Skeletal muscle tissue (tissue), 4 donors: ENCODE measurements around the gene PRLR. TPM values are rescaled to one million over a fixed set of nuclear protein-coding genes. Genes with fewer than 3 reads are reported as not detected.

Source experiments
- H3K27ac ChIP-seq: one replicate; pipeline ENCODE4 v1.7.0; 2013; ENCODE audit warnings: mild to moderate bottlenecking, low read depth, low read length, inconsistent platforms
- H3K27me3 ChIP-seq, 3 donors: one replicate each; pipeline ENCODE4 v1.7.0; 2013; ENCODE audit warnings: low read length in 3 of 3; ENCODE audit not compliant: control insufficient read depth in 3 of 3, insufficient read depth in 3 of 3
- H3K36me3 ChIP-seq, 3 donors: one replicate each; pipeline ENCODE4 v1.7.0; 2013; ENCODE audit warnings: low read length in 3 of 3; ENCODE audit not compliant: control insufficient read depth in 3 of 3, insufficient read depth in 3 of 3
- H3K4me1 ChIP-seq, 3 donors: one replicate each; pipeline ENCODE4 v1.7.0; 2013; ENCODE audit warnings: low read length in 3 of 3, mild to moderate bottlenecking in 3 of 3; ENCODE audit not compliant: control insufficient read depth in 3 of 3, insufficient read depth in 3 of 3
- H3K4me3 ChIP-seq, 3 donors: one replicate each; pipeline ENCODE4 v1.7.0; 2013; ENCODE audit warnings: low read length in 3 of 3
- H3K9ac ChIP-seq, 3 donors: one replicate each; pipeline ENCODE4 v1.7.0; 2013; ENCODE audit warnings: low read length in 3 of 3, mild to moderate bottlenecking in 3 of 3, moderate library complexity in 2 of 3, low read depth in 1 of 3
- H3K9me3 ChIP-seq, 3 donors: one replicate each; pipeline ENCODE4 v1.7.0; 2013; ENCODE audit warnings: low read length in 3 of 3; ENCODE audit not compliant: control insufficient read depth in 3 of 3
- total RNA-seq: library from RNA; depleted of rRNA; stranded (reverse); fragments of >200 nt; gene quantifications from one replicate; pipeline ENCODE4 v1.2.3, GENCODE V29; 2014
- donor health status: Osteomylitis.

PRLR gene
- total RNA-seq, 1 donor from 2014 or later: 0.52 TPM

DNA sequence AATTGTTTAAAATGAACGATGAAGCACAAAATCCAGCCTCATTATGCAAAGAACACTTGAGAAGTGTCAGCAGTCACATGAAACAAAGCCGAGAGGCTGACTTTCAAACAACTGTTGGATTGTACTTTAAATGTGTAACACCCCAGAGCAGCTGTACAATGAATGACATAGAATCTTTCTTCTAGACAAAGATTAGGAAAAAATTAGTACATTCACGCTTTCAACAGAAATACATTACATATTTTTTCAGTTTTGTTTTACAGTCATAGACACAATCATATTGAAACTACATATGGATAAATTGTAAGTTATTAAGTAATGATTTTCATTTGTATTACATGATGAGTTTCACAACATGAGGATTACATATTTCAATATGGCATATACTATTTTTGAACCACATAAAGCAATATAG is 171.9 kb downstream of the PRLR start:
- H3K36me3 ChIP-seq: no peaks in the 10 kb centered on the region
- no peaks in the 10 kb centered on the region for H3K9me3 ChIP-seq
- H3K4me3 ChIP-seq: no peak overlapping the region
- H3K4me1 ChIP-seq: no peaks in the 10 kb centered on the region
- no peak overlapping the region for H3K9ac ChIP-seq
- no peaks in the 10 kb centered on the region for H3K27me3 ChIP-seq
- H3K27ac ChIP-seq: no peak overlapping the region

DNA sequence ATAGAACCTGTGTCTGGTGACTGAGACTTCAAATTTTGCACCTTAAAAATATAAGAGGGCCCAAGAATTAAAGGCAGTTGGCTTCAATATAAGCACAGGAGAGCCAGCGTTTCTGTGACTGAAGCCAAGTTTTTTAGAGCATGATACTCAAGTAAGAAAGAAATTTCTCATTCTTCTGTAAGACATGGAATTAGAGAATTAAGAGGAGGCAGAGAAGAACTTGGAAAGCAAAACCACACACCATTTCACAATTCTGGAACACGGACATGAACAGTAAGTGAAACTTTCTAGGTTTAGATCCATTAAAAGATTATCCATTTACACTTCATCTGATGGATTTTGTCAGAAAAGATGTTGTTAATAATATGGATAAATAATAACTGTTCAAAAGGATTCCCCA is 173.6 kb downstream of the PRLR start:
- no peak overlapping the region for H3K4me3 ChIP-seq
- H3K9ac ChIP-seq: no peak overlapping the region
- H3K36me3 ChIP-seq: no peaks in the 10 kb centered on the region
- H3K9me3 ChIP-seq: no peaks in the 10 kb centered on the region
- H3K4me1 ChIP-seq: no peaks in the 10 kb centered on the region
- no peaks in the 10 kb centered on the region for H3K27me3 ChIP-seq
- no peak overlapping the region for H3K27ac ChIP-seq

- Histone ChIP-seq H3K36me3 (no peaks in the 10 kb centered on the region), H3K27me3 (no peaks in the 10 kb centered on the region), H3K9me3 (no peaks in the 10 kb centered on the region), H3K4me1 (no peaks in the 10 kb centered on the region), H3K4me3 (no peak overlapping the region), H3K9ac (no peak overlapping the region), H3K27ac (no peak overlapping the region)
Observed at GRCh38 chr5:35052838-35053237, 177.4 kb downstream of the PRLR start.

- H3K4me3 ChIP-seq: no peak overlapping the region
- no peaks in the 10 kb centered on the region for H3K36me3 ChIP-seq
- H3K27me3 ChIP-seq: no peaks in the 10 kb centered on the region
- H3K9me3 ChIP-seq: no peaks in the 10 kb centered on the region
- no peak overlapping the region for H3K9ac ChIP-seq
- no peak overlapping the region for H3K27ac ChIP-seq
- no peaks in the 10 kb centered on the region for H3K4me1 ChIP-seq
Observed at GRCh38 chr5:35050541-35051126, 179.7 kb downstream of the PRLR start.

GRCh38 chr5:35048910-35049309 is 181.4 kb downstream of the PRLR start:
- Histone ChIP-seq H3K9ac (no peak overlapping the region), H3K9me3 (no peaks in the 10 kb centered on the region), H3K4me1 (no peaks in the 10 kb centered on the region), H3K4me3 (no peak overlapping the region), H3K36me3 (no peaks in the 10 kb centered on the region), H3K27me3 (peaks cover 0 to 5% (median 0%) of the 10 kb centered on the region in 3 donors), H3K27ac (no peak overlapping the region)

DNA sequence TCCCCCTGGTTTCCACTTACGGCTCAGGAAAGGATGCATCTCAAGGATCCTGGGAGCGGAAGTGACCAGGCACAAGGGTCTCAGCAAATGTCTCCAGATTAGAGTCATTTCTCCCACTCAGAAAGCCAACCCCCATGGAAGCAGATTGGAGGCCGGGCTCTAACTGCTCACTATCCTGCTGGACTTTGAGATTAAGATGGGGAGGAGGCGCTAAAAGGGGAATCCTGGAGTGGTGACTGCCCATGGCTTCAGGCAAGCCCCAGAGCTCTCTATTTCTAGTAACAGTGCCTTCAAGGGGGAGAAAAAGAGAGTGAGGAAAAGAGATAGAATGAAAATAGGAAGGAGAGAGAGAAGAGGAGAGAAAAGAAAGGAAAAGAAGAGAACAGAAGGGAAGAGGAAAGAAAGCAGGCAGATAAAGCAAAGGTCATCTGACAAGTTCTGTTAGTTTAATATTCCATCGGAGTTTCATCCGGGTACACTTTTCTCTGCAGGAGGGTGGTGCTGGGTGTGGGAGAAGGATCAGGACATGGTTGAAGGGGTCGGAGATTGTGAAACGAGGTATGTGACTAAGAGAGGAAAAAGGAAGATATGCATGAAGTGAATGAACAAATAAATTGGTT is 182.4 kb downstream of the PRLR start, which contains the start of gene AGXT2:
Gene AGXT2 (minus strand): TSS at position 165 of the 620 bp plus-strand sequence. CDS start 57 bp downstream, at position 108.
- no peak within 1 kb of the TSS for H3K27ac ChIP-seq
- H3K9ac ChIP-seq: no peak within 1 kb of the TSS
- H3K4me1 ChIP-seq: no peaks in the 10 kb centered on the region
- no peak within 1 kb of the TSS for H3K4me3 ChIP-seq
- no peaks in the 10 kb centered on the region for H3K36me3 ChIP-seq
- H3K27me3 ChIP-seq: peaks cover 0 to 6% (median 0%) of the 10 kb centered on the region in 3 donors
- no peaks in the 10 kb centered on the region for H3K9me3 ChIP-seq

DNA sequence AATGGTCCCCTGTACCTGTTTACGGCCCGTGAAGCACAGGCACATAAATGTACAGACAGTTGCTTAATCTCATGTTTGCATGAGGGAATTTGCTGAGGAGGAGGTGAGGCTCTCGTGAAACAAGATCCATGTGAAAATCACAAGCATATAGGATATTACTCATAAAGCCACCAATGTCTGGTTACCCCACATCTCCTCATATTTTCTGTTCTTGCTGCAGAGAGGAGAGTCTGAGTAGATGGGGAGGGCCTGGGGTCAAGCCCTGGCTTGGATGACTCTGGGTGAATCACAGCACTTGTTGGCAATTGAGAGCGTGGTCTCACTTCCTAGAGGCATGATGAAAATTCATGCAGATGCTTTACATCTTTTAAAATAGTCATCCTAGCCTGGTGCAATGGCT is 183.5 kb downstream of the PRLR start:
- Histone ChIP-seq H3K9ac (no peak overlapping the region), H3K4me3 (no peak overlapping the region), H3K27ac (no peak overlapping the region), H3K36me3 (no peaks in the 10 kb centered on the region), H3K9me3 (no peaks in the 10 kb centered on the region), H3K4me1 (no peaks in the 10 kb centered on the region), H3K27me3 (peaks cover 0 to 7% (median 0%) of the 10 kb centered on the region in 3 donors)

GRCh38 chr5:35045280-35045679 is 185.0 kb downstream of the PRLR start:
- Histone ChIP-seq H3K27me3 (peaks cover 0 to 7% (median 3%) of the 10 kb centered on the region in 3 donors), H3K4me1 (no peaks in the 10 kb centered on the region), H3K4me3 (no peak overlapping the region), H3K9me3 (no peaks in the 10 kb centered on the region), H3K9ac (no peak overlapping the region), H3K27ac (no peak overlapping the region), H3K36me3 (no peaks in the 10 kb centered on the region)

GRCh38 chr5:35044649-35045048 is 185.6 kb downstream of the PRLR start:
- H3K4me1 ChIP-seq: no peaks in the 10 kb centered on the region
- H3K4me3 ChIP-seq: no peak overlapping the region
- no peaks in the 10 kb centered on the region for H3K36me3 ChIP-seq
- H3K9ac ChIP-seq: no peak overlapping the region
- H3K9me3 ChIP-seq: no peaks in the 10 kb centered on the region
- peaks cover 0 to 7% (median 3%) of the 10 kb centered on the region in 3 donors for H3K27me3 ChIP-seq
- no peak overlapping the region for H3K27ac ChIP-seq

DNA sequence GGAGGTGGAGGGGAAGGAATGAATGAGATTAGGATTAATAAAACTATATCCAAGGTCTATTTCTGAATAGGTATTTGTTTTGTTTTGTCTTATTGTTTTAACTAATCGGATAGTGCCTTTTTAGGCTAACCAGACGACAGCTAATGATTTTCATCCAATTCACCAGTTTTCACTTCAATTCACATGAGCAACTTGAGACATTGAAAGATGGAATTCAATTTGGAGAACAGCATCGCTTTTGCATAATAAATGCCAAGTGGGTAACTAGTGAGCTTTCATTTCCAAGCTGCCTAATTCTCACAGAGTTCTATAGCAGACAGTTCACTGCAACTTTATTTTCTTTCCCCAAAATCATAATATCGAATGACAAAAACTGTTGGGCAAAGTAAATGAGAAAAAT is 187.5 kb downstream of the PRLR start:
- H3K9me3 ChIP-seq: no peaks in the 10 kb centered on the region
- H3K9ac ChIP-seq: no peak overlapping the region
- no peaks in the 10 kb centered on the region for H3K36me3 ChIP-seq
- H3K27ac ChIP-seq: no peak overlapping the region
- no peak overlapping the region for H3K4me3 ChIP-seq
- H3K4me1 ChIP-seq: no peaks in the 10 kb centered on the region
- H3K27me3 ChIP-seq: peaks cover 0 to 11% (median 3%) of the 10 kb centered on the region in 3 donors
